Caki2 (cell line): Measurements from ENCODE around the gene DSTN. TPM values are rescaled to one million over a fixed set of nuclear protein-coding genes. Genes with fewer than 3 reads are reported as not detected.

Experiments
- DNase-seq: peaks from one replicate; pipeline ENCODE4 v3.0.0-alpha.2; 2015; ENCODE audit warnings: low read depth
- in situ Hi-C: cut with HindIII; loops from 2 replicates; pipeline ENCODE4 v1.10.0; 2016; ENCODE audit warnings: low sequenced_read_pairs, low pct_unique_long_range_greater_than_20kb, mixed read lengths
- total RNA-seq: library from RNA; depleted of rRNA; stranded (reverse); fragments of >200 nt; shearing (Covaris generic); gene quantifications from 2 replicates; pipeline ENCODE4 v1.2.3, GENCODE V29; 2014; ENCODE audit warnings: low replicate concordance

DSTN gene
- total RNA-seq, 1 experiment from 2014 or later = 935 TPM

- no peak for DNase-seq
- in situ Hi-C loops = no loop called here
Measured at GRCh38 chr20:17637985-17638640, 68.2 kb downstream of the DSTN start.

- in situ Hi-C loops = no loop called here
- no peak for DNase-seq
Measured at GRCh38 chr20:17638835-17639407, 69.0 kb downstream of the DSTN start.

- no peak for DNase-seq
- in situ Hi-C loops = no loop called here
Measured at GRCh38 chr20:17640146-17640874, 70.4 kb downstream of the DSTN start.

GRCh38 chr20:17640875-17641378, 71.1 kb downstream of the DSTN start:
- in situ Hi-C loops = no loop called here
- no peak for DNase-seq

- in situ Hi-C loops = no loop called here
- DNase-seq = no peak
Measured at GRCh38 chr20:17641520-17641964, 71.7 kb downstream of the DSTN start.

- DNase-seq = no peak
- in situ Hi-C loops = no loop called here
Measured at GRCh38 chr20:17641993-17642392, 72.1 kb downstream of the DSTN start.

- DNase-seq = no peak
- in situ Hi-C loops = no loop called here
Measured at GRCh38 chr20:17642404-17643269, 72.8 kb downstream of the DSTN start.

GRCh38 chr20:17643531-17644188, 73.8 kb downstream of the DSTN start:
- no peak for DNase-seq
- in situ Hi-C loops = no loop called here

GRCh38 chr20:17644451-17644850, 74.6 kb downstream of the DSTN start:
- no peak for DNase-seq
- in situ Hi-C loops = no loop called here

GRCh38 chr20:17645010-17645409, 75.1 kb downstream of the DSTN start:
- in situ Hi-C loops = no loop called here
- no peak for DNase-seq

GRCh38 chr20:17645546-17646208, 75.8 kb downstream of the DSTN start:
- no peak for DNase-seq

GRCh38 chr20:17646209-17646960, 76.5 kb downstream of the DSTN start:
- no peak for DNase-seq
- in situ Hi-C loops = no loop called here

More at GRCh38 chr20:17645546-17646208, 75.8 kb downstream of the DSTN start:
- in situ Hi-C loops = no loop called here

GRCh38 chr20:17646961-17647301, 77.1 kb downstream of the DSTN start:
- DNase-seq = no peak
- in situ Hi-C loops = no loop called here

- in situ Hi-C loops = no loop called here
- DNase-seq = no peak
Measured at GRCh38 chr20:17647391-17648314, 77.8 kb downstream of the DSTN start.

- no peak for DNase-seq
- in situ Hi-C loops = no loop called here
Measured at GRCh38 chr20:17648315-17648646, 78.4 kb downstream of the DSTN start.
